ENCODE results near the gene CDC16. TPM values are rescaled to one million over a fixed set of nuclear protein-coding genes. Genes with fewer than 3 reads are reported as not detected.
A peak's percentile ranks its signal among the peaks of the same experiment; 100 is the strongest.
"Not testable (repeated sequence)": the region's sequence is repeated elsewhere in the genome, so short reads cannot be mapped to it uniquely, and the experiment has no call there.

The CDC16 gene
- total RNA-seq, result 100 to 1,000 TPM in 1 of 2 donors, 10 to 100 TPM in 1; 61.9 to 100 TPM

- no peaks in the 10 kb centered on the region for H3K27me3 Mint-ChIP-seq
- peak within 1 kb of the TSS; percentile 98 for H3K4me3 Mint-ChIP-seq
- H3K4me1 Mint-ChIP-seq, result peaks cover 11% of the 10 kb centered on the region
- H3K9me3 Mint-ChIP-seq, result no peaks in the 10 kb centered on the region
- peak within 1 kb of the TSS; percentile 92 for H3K27ac Mint-ChIP-seq
- ATAC-seq (replicated peaks), result peak; percentile 95
- H3K36me3 Mint-ChIP-seq (ENCODE audit: low read depth), result peaks cover 44% of the 10 kb centered on the region
Measured at GRCh38 chr13:114234645-114235421, at the start of gene CDC16. CDC16 (plus strand) TSS chr13:114234897; CDS start chr13:114235085, 188 bp downstream.

- Mint-ChIP-seq H3K36me3 (ENCODE audit: low read depth) (no peaks in the 10 kb centered on the region), H3K27ac (no peak overlapping the region), H3K27me3 (no peaks in the 10 kb centered on the region), H3K4me3 (no peak overlapping the region), H3K9me3 (no peaks in the 10 kb centered on the region), H3K4me1 (peaks cover 7% of the 10 kb centered on the region)
- ATAC-seq (replicated peaks), result no peak
Measured at GRCh38 chr13:114185182-114185971, 49.3 kb upstream of the CDC16 start.

GRCh38 chr13:114194853-114195252, 39.8 kb upstream of the CDC16 start:
- Mint-ChIP-seq H3K4me1 (peaks cover 7% of the 10 kb centered on the region), H3K4me3 (peak overlapping the region; percentile 45), H3K36me3 (ENCODE audit: low read depth) (no peaks in the 10 kb centered on the region), H3K9me3 (no peaks in the 10 kb centered on the region), H3K27me3 (no peaks in the 10 kb centered on the region), H3K27ac (peak overlapping the region; percentile 64)
- peak; percentile 88 for ATAC-seq (replicated peaks)

GRCh38 chr13:114196629-114197028, 38.1 kb upstream of the CDC16 start:
- H3K27ac Mint-ChIP-seq, result no peak overlapping the region
- H3K36me3 Mint-ChIP-seq (ENCODE audit: low read depth), result no peaks in the 10 kb centered on the region
- H3K9me3 Mint-ChIP-seq, result no peaks in the 10 kb centered on the region
- no peaks in the 10 kb centered on the region for H3K27me3 Mint-ChIP-seq
- ATAC-seq (replicated peaks), result no peak
- H3K4me3 Mint-ChIP-seq, result no peak overlapping the region
- peaks cover 7% of the 10 kb centered on the region for H3K4me1 Mint-ChIP-seq

GRCh38 chr13:114198556-114198955, 36.1 kb upstream of the CDC16 start:
- H3K27me3 Mint-ChIP-seq, result no peaks in the 10 kb centered on the region
- ATAC-seq (replicated peaks), result no peak
- H3K9me3 Mint-ChIP-seq, result no peaks in the 10 kb centered on the region
- no peak overlapping the region for H3K4me3 Mint-ChIP-seq
- H3K4me1 Mint-ChIP-seq, result peaks cover 16% of the 10 kb centered on the region
- H3K27ac Mint-ChIP-seq, result no peak overlapping the region
- no peaks in the 10 kb centered on the region for H3K36me3 Mint-ChIP-seq (ENCODE audit: low read depth)

- H3K4me1 Mint-ChIP-seq, result peaks cover 18% of the 10 kb centered on the region
- not testable (repeated sequence) for H3K9me3 Mint-ChIP-seq; H3K27me3 Mint-ChIP-seq; H3K36me3 Mint-ChIP-seq (ENCODE audit: low read depth); H3K4me3 Mint-ChIP-seq; H3K27ac Mint-ChIP-seq; ATAC-seq (replicated peaks)
Measured at GRCh38 chr13:114199526-114199925, 35.2 kb upstream of the CDC16 start.

- H3K36me3 Mint-ChIP-seq (ENCODE audit: low read depth), result no peaks in the 10 kb centered on the region
- no peak overlapping the region for H3K4me3 Mint-ChIP-seq
- no peak overlapping the region for H3K27ac Mint-ChIP-seq
- no peaks in the 10 kb centered on the region for H3K27me3 Mint-ChIP-seq
- H3K4me1 Mint-ChIP-seq, result peaks cover 20% of the 10 kb centered on the region
- no peak for ATAC-seq (replicated peaks)
- H3K9me3 Mint-ChIP-seq, result no peaks in the 10 kb centered on the region
Measured at GRCh38 chr13:114199954-114200353, 34.7 kb upstream of the CDC16 start.

GRCh38 chr13:114200399-114200911, 34.2 kb upstream of the CDC16 start:
- Mint-ChIP-seq H3K27ac (no peak overlapping the region), H3K36me3 (ENCODE audit: low read depth) (no peaks in the 10 kb centered on the region), H3K4me3 (no peak overlapping the region), H3K9me3 (no peaks in the 10 kb centered on the region), H3K27me3 (no peaks in the 10 kb centered on the region), H3K4me1 (peaks cover 17% of the 10 kb centered on the region)
- ATAC-seq (replicated peaks), result no peak

- H3K4me1 Mint-ChIP-seq, result peaks cover 22% of the 10 kb centered on the region
- H3K27me3 Mint-ChIP-seq, result no peaks in the 10 kb centered on the region
- H3K4me3 Mint-ChIP-seq, result no peak overlapping the region
- no peaks in the 10 kb centered on the region for H3K36me3 Mint-ChIP-seq (ENCODE audit: low read depth)
- no peak for ATAC-seq (replicated peaks)
- no peak overlapping the region for H3K27ac Mint-ChIP-seq
- H3K9me3 Mint-ChIP-seq, result no peaks in the 10 kb centered on the region
Measured at GRCh38 chr13:114202581-114202980, 32.1 kb upstream of the CDC16 start.

- Mint-ChIP-seq H3K4me1 (peaks cover 22% of the 10 kb centered on the region), H3K27ac (peak overlapping the region; percentile 65), H3K36me3 (ENCODE audit: low read depth) (no peaks in the 10 kb centered on the region), H3K9me3 (no peaks in the 10 kb centered on the region), H3K27me3 (no peaks in the 10 kb centered on the region), H3K4me3 (peak overlapping the region; percentile 46)
- peak; percentile 78 for ATAC-seq (replicated peaks)
Measured at GRCh38 chr13:114203536-114203935, 31.2 kb upstream of the CDC16 start.

- H3K9me3 Mint-ChIP-seq, result no peaks in the 10 kb centered on the region
- peak overlapping the region; percentile 4 for H3K4me3 Mint-ChIP-seq
- no peak overlapping the region for H3K27ac Mint-ChIP-seq
- peaks cover 22% of the 10 kb centered on the region for H3K4me1 Mint-ChIP-seq
- ATAC-seq (replicated peaks), result peak; percentile 85
- no peaks in the 10 kb centered on the region for H3K36me3 Mint-ChIP-seq (ENCODE audit: low read depth)
- H3K27me3 Mint-ChIP-seq, result no peaks in the 10 kb centered on the region
Measured at GRCh38 chr13:114204894-114205293, 29.8 kb upstream of the CDC16 start.

- no peak overlapping the region for H3K4me3 Mint-ChIP-seq
- peaks cover 22% of the 10 kb centered on the region for H3K4me1 Mint-ChIP-seq
- H3K27ac Mint-ChIP-seq, result no peak overlapping the region
- no peak for ATAC-seq (replicated peaks)
- no peaks in the 10 kb centered on the region for H3K36me3 Mint-ChIP-seq (ENCODE audit: low read depth)
- H3K9me3 Mint-ChIP-seq, result no peaks in the 10 kb centered on the region
- no peaks in the 10 kb centered on the region for H3K27me3 Mint-ChIP-seq
Measured at GRCh38 chr13:114208134-114208533, 26.6 kb upstream of the CDC16 start.

- no peak overlapping the region for H3K4me3 Mint-ChIP-seq
- no peak overlapping the region for H3K27ac Mint-ChIP-seq
- ATAC-seq (replicated peaks), result no peak
- H3K4me1 Mint-ChIP-seq, result peaks cover 10% of the 10 kb centered on the region
- H3K27me3 Mint-ChIP-seq, result no peaks in the 10 kb centered on the region
- no peaks in the 10 kb centered on the region for H3K9me3 Mint-ChIP-seq
- H3K36me3 Mint-ChIP-seq (ENCODE audit: low read depth), result no peaks in the 10 kb centered on the region
Measured at GRCh38 chr13:114211446-114212157, 23.1 kb upstream of the CDC16 start.

- H3K4me1 Mint-ChIP-seq, result peaks cover 10% of the 10 kb centered on the region
- H3K9me3 Mint-ChIP-seq, result no peaks in the 10 kb centered on the region
- H3K27me3 Mint-ChIP-seq, result no peaks in the 10 kb centered on the region
- H3K4me3 Mint-ChIP-seq, result no peak overlapping the region
- H3K36me3 Mint-ChIP-seq (ENCODE audit: low read depth), result no peaks in the 10 kb centered on the region
- no peak overlapping the region for H3K27ac Mint-ChIP-seq
- ATAC-seq (replicated peaks), result no peak
Measured at GRCh38 chr13:114212158-114212495, 22.6 kb upstream of the CDC16 start.
